Prostate gland (tissue), 2 donors: ENCODE measurements around the gene BARX2. TPM values are rescaled to one million over a fixed set of nuclear protein-coding genes. Genes with fewer than 3 reads are reported as not detected.

Experiments used
- DNase-seq: peaks from one replicate; pipeline ENCODE4 v3.0.0-alpha.2; 2019; ENCODE audit warnings: low spot score
- H3K27ac ChIP-seq, 2 donors: fragments of 200-600 bp; sonication (generic); 2 replicates each; pipeline ENCODE4 v1.5.1; 2017 to 2019
- H3K27me3 ChIP-seq: fragments of 200-600 bp; sonication (generic); replicated peaks from 2 replicates; pipeline ENCODE4 v1.5.1; 2019; ENCODE audit not compliant: insufficient read depth
- H3K36me3 ChIP-seq, 2 donors: fragments of 200-600 bp; sonication (generic); 1 replicate in 1 of 2; 2 replicates in 1 of 2; pipeline versions ENCODE4 v1.5.1 to v1.8.1; 2017 to 2019
- H3K4me1 ChIP-seq: fragments of 200-600 bp; sonication (generic); replicated peaks from 2 replicates; pipeline ENCODE4 v1.5.1; 2019
- H3K4me3 ChIP-seq, 2 donors: fragments of 200-600 bp; sonication (generic); 2 replicates each; pipeline ENCODE4 v1.5.1; 2017 to 2019
- H3K9me3 ChIP-seq: fragments of 200-600 bp; sonication (generic); 2 replicates; pipeline ENCODE4 v1.5.1; 2017
- CTCF ChIP-seq, 4 experiments: fragments of 200-600 bp in 2 of 4; fragments of 450-650 bp in 2 of 4; sonication (generic) in 2 of 4; IDR thresholded peaks; 1 replicate in 3 of 4; 2 replicates in 1 of 4; pipeline ENCODE4 v1.5.1; 2016 to 2019; ENCODE audit warnings: antibody characterized with exemption in 4 of 4, mild to moderate bottlenecking in 2 of 4, moderate library complexity in 2 of 4
- POLR2A ChIP-seq: fragments of 450-650 bp; IDR thresholded peaks from one replicate; pipeline ENCODE4 v1.6.1; 2016; ENCODE audit warnings: antibody characterized with exemption, mild to moderate bottlenecking
- POLR2AphosphoS5 ChIP-seq: sonication (generic); formaldehyde crosslinking; IDR thresholded peaks from one replicate; pipeline ENCODE4 v1.6.1; 2017; ENCODE audit warnings: antibody characterized with exemption
- WGBS: methylation state at CpG from one replicate; pipeline ENCODE4 v1.1.5; 2018; 5-methylcytosine and 5-hydroxymethylcytosine counted together
- intact Hi-C: fragments of 100-400 bp; cut with DNase I; formaldehyde crosslinking; loops from one replicate; pipeline ENCODE4 v1.14.2; 2022
- total RNA-seq, 2 donors: library from RNA; depleted of rRNA; stranded (reverse); fragments of >200 nt; gene quantifications; one replicate each; pipeline ENCODE4 v1.1.0, GENCODE V29; 2016

Gene BARX2
- total RNA-seq, 2 donors from 2014 or later, result 3.4 to 5.7 TPM

GRCh38 chr11:129366737-129367597 is 8.7 kb upstream of the BARX2 start:
- Histone ChIP-seq H3K36me3 (no peaks in the 10 kb centered on the region), H3K27me3 (no peaks in the 10 kb centered on the region), H3K4me3 (no peak overlapping the region), H3K4me1 (no peaks in the 10 kb centered on the region), H3K27ac (no peak overlapping the region), H3K9me3 (no peaks in the 10 kb centered on the region)
- 85% methylated on average over 13 of the region's 13 CpGs for WGBS
- intact Hi-C loops, result no loop called here
- TF ChIP-seq POLR2A, result no peak
- no peak for TF ChIP-seq CTCF (IDR thresholded peaks at IDR 0.05)
- TF ChIP-seq POLR2AphosphoS5, result no peak
- no peak for DNase-seq

- no peaks in the 10 kb centered on the region for H3K36me3 ChIP-seq
- no peaks in the 10 kb centered on the region for H3K4me1 ChIP-seq
- 54% methylated on average over 4 of the region's 4 CpGs for WGBS
- no peak for DNase-seq
- intact Hi-C loops, result no loop called here
- H3K27ac ChIP-seq, result no peak overlapping the region
- peaks cover 7% of the 10 kb centered on the region for H3K27me3 ChIP-seq
- no peak for TF ChIP-seq CTCF (IDR thresholded peaks at IDR 0.05)
- no peak for TF ChIP-seq POLR2AphosphoS5
- TF ChIP-seq POLR2A, result no peak
- H3K9me3 ChIP-seq, result no peaks in the 10 kb centered on the region
- H3K4me3 ChIP-seq, result no peak overlapping the region
These were observed 6.6 kb upstream of the BARX2 start for GRCh38 chr11:129368889-129369672.

- H3K27me3 ChIP-seq, result peaks cover 7% of the 10 kb centered on the region
- no peak for TF ChIP-seq POLR2A
- no peak for TF ChIP-seq CTCF (IDR thresholded peaks at IDR 0.05)
- no peak for TF ChIP-seq POLR2AphosphoS5
- no peak for DNase-seq
- no peak overlapping the region for H3K27ac ChIP-seq
- intact Hi-C loops, result loop anchor here (5.0 kb wide), 1 partner anchor 382 kb away; no protein-coding TSS in a partner anchor
- 75% methylated on average over 3 of the region's 3 CpGs for WGBS
- no peaks in the 10 kb centered on the region for H3K36me3 ChIP-seq
- H3K9me3 ChIP-seq, result no peaks in the 10 kb centered on the region
- H3K4me3 ChIP-seq, result no peak overlapping the region
- no peaks in the 10 kb centered on the region for H3K4me1 ChIP-seq
These were observed 4.9 kb upstream of the BARX2 start for GRCh38 chr11:129370715-129371114.

GRCh38 chr11:129372609-129373488 is 2.8 kb upstream of the BARX2 start:
- Histone ChIP-seq H3K27ac (no peak overlapping the region), H3K9me3 (no peaks in the 10 kb centered on the region), H3K4me1 (peaks cover 4% of the 10 kb centered on the region), H3K4me3 (no peak overlapping the region), H3K27me3 (peaks cover 7% of the 10 kb centered on the region), H3K36me3 (no peaks in the 10 kb centered on the region)
- 21% methylated on average over 76 of the region's 77 CpGs for WGBS
- intact Hi-C loops, result loop anchor here (5.0 kb wide), 1 partner anchor 379 kb away; no protein-coding TSS in a partner anchor
- DNase-seq, result no peak
- TF ChIP-seq POLR2A (no peak), POLR2AphosphoS5 (no peak), CTCF (IDR thresholded peaks at IDR 0.05) (no peak)
